ENCODE data around the gene EPC2.
"Not testable (repeated sequence)": the region's sequence is repeated elsewhere in the genome, so short reads cannot be mapped to it uniquely, and the experiment has no call there.

EPC2 gene

DNA sequence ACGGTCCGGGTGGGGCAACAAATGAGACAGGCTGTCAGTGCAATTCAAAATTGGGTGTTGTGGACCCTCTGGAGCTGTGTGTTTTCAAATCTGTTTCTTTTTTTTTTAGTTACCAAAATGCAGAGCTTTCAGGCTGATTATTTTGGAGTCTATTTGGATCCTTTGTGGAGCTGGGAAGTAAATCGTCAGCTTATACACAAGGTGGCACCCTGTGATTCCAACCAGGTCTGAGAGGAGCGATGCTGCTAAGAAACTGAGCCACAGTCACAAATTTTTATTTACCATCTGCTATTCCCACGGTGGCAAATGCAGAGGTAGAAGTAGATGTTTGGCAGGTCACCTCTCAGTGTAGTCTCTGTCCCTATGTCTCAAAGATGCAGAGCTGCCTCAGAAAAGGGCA, 3.8 kb upstream of the EPC2 start:
- DNase-seq (ENCODE audit: low read depth in 2 of 2), result no peak

- no peak for DNase-seq (ENCODE audit: low read depth in 2 of 2)
Measured at GRCh38 chr2:148642112-148642744, 2.3 kb upstream of the EPC2 start.

DNA sequence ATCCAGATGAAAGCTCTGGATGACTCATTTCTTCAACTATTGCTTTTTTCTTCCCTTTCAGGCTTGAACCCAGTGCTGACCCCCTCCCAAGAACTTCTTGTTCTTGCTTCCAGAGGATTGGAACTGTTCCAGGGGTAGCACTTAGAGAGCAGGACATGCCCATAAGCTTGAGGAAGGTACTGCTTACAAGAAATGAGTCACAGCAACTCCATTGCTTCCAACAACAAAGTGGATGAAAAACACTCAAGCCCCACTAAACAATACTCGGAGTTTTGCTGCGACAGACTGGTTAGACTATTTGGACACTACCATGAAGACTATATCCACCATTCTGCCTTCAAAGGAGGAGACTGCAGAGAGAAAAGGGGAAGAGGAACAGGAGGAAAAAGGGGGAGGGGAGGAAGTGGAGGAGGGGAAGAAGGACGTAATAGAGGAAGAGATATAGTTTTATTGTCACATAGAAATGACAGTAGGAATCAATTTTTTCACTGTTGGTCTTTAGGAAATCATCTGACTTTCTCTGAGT, 1.6 kb upstream of the EPC2 start:
- no peak for DNase-seq (ENCODE audit: low read depth in 2 of 2)

GRCh38 chr2:148643421-148643820, 1.1 kb upstream of the EPC2 start:
- no peak for DNase-seq (ENCODE audit: low read depth in 2 of 2)

DNA sequence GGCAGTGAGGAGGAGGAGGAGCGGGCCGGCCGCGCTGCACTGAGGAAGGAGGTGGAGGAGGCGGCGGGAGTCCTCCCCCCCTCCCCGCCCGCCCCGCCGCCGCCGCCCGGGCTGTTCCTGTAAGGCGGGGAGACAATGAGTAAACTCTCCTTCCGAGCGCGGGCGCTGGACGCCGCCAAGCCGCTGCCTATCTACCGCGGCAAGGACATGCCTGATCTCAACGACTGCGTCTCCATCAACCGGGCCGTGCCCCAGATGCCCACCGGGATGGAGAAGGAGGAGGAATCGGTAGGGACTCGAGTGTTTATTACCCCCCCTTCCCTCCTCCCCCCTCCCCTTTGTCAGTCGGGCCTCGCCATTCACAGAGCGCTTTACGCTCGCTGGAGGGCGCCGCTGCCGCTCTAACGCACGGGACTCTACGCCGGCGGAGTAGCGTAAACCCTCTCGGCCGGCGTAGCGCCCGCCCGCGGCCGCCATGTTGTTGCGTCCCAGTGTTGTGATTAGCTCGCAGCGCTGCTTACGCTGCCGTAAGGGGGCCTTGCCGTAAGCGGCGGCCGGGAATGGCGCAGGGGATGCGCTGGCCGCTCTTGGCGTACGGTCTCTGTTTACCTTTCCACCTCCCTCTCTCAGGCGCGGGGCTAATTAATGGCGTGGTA, 460 bp downstream of the EPC2 start:
- peak; percentile 74 to 76 for DNase-seq (ENCODE audit: low read depth in 2 of 2)

DNA sequence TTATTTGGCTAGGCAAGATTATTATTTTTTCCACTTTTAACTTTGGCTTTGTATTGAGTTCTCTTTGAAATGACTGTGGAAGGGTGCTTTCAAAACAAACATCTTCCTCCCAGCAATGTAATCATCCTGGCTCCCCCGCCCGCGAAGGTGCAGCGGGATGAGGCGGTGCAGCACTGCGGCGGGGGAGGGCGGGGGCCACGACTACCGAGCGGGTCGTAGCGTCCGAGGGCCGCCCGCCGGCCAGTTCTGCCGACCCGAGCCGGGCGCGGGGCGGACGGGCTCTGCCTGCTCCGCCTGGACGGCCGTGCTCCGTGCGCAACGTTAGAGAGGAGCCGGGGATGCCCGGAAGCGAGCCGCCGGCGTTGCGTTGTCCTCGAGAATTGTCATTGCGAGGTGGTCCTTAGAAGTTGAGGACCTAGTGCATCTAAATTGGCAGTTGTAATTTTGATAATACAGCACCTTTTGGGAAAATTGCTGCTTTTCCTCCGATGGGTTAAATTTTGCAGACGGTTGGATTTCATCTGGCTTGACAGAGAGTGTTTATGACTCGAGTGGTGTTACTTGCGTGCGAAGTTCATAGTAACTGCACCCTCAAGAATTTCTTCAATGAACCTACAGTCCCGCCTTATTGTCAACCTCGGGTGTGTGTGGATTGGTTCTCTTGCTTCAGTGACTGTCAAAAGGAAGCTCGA, 1.1 kb downstream of the EPC2 start:
- DNase-seq (ENCODE audit: low read depth in 2 of 2), result peak; percentile 47 to 61

DNA sequence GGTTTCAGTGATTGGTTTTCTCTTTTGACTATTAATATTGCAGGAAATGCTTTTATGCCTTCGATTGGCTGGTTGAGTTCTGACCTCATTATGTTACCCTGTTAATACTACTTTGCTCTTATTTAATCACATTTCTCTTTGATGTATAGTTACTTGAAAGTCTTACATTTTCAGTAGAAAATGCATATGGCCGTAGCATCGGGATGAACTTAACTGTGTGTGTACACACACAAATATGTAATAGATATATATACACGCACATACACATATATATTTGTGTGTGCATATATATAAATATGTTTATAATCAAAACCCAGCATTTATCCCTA, 1.6 kb downstream of the EPC2 start:
- no peak for DNase-seq (ENCODE audit: low read depth in 2 of 2)

DNA sequence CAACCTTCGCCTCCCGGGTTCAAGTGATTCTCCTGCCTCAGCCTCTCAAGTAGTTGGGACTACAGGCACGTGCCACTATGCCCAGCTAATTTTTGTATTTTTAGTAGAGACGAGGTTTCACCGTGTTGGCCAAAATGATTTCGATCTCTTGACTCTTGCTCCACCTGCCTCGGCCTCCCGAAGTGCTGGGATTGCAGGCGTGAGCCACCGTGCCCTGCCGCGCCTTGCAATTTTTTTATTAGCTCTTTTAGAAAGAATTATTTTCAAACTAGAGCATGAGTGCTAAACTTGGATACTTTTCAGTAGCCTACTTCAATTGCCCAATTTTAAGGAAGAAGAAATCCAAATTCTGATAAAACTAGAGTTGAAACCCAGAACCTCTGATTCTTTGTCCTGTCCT, 3.2 kb downstream of the EPC2 start:
- not testable (repeated sequence) for DNase-seq (ENCODE audit: low read depth in 2 of 2)

DNA sequence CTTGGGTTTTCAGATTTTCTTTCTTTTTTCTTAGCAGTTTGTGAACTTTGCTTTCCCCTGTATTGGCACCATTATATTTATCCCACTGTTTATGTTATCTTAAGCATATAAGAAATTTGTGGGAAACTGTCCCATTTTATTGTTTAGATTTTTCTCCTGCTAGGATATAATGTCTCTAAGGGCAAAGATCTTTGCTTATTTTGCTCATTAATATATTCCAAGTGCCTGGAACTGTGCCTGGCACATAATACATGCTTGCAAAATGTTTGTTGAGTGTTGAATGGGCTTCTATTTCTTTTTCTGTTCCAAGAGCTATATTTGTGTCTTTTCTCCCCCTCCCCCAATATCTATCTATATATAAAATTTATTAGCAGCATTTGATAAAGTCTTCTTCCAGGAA, 5.4 kb downstream of the EPC2 start:
- no peak for DNase-seq (ENCODE audit: low read depth in 2 of 2)

GRCh38 chr2:148650881-148651280, 6.3 kb downstream of the EPC2 start:
- DNase-seq (ENCODE audit: low read depth in 2 of 2), result no peak

GRCh38 chr2:148651972-148652371, 7.4 kb downstream of the EPC2 start:
- no peak for DNase-seq (ENCODE audit: low read depth in 2 of 2)

GRCh38 chr2:148653437-148653836, 8.9 kb downstream of the EPC2 start:
- DNase-seq (ENCODE audit: low read depth in 2 of 2), result no peak

DNA sequence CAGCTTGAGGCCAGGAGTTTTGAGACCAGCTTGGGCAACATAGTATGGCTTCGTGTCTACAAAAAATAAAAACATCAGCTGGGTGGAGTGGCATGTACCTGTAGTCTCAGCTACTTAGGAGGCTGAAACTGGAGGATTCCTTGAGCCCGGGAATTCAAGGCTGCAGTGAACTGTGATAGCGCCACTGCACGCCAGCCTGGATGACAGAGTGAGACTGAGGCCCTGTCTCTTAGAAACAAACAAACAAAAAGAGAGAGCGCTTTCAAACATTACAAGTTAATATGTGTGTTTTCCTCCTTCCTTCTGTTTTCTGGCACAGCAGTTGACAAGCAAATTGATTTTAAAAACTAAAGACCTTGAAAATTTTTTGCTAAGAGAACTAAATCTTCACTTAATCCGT, 9.9 kb downstream of the EPC2 start:
- no peak for DNase-seq (ENCODE audit: low read depth in 2 of 2)

- DNase-seq (ENCODE audit: low read depth in 2 of 2), result no peak
Measured at GRCh38 chr2:148656516-148656915, 12.0 kb downstream of the EPC2 start.

DNA sequence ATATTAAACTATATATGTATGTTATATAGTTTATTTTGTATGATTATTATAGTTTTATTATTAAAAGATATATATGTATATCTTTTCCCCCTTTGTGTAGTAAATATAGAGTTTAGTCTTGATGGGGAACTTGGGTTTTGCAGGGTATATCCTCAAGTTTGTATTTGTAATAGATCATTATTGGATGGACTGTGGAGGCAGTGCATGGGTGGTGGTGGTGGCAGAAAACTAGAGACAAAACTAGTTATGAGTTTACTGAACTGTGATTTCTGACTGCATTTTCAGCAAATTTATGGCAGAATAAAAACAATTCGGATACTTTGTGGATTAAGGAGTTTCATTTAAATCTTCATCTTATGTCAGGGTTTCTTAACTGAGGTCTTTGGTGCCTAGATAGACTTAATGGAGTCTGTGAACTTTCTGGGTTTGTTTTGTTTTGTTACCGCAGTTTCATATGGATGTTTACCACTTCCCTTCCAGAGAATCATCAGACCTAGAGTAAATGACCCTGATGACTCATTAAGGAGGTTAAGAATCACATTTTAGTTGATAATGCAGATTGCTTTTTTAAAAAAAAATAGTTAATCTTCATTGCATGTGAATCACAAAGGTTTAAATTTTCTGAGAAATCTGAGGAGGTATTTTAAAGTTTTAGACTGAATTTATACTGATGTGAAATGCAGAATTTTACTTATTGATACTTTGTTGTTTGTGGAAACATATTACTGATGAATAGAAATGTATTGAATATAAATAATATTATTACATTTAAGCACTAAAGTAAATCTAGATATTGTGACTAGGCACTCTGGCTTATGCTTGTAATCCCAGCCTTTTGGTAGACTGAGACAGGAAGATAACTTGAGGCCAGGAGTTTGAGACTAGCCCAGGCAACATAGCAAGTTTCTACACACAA, 14.5 kb downstream of the EPC2 start:
- no peak for DNase-seq (ENCODE audit: low read depth in 2 of 2)

DNA sequence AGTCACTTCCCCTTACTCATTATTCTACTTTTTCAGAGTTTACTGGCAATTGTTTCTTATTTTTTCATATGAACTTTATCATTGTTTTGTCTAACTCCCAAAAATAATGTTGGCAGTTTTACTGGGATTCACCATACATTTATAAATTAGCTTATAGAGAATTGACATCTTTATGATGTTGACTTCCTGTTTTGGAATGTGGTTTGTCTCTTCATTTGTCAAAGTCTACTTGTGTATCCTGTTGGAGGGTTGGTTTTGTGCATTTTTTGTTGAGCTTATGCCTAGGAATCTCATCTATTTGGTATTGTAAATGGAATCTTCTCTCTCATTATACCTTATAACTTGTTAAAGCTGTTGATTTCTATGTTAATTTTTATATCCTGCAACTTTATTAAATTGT, 16.4 kb downstream of the EPC2 start:
- DNase-seq (ENCODE audit: low read depth in 2 of 2), result peak in 1 of 2 experiments; percentile 31

GRCh38 chr2:148662332-148662731, 17.8 kb downstream of the EPC2 start:
- not testable (repeated sequence) for DNase-seq (ENCODE audit: low read depth in 2 of 2)

DNA sequence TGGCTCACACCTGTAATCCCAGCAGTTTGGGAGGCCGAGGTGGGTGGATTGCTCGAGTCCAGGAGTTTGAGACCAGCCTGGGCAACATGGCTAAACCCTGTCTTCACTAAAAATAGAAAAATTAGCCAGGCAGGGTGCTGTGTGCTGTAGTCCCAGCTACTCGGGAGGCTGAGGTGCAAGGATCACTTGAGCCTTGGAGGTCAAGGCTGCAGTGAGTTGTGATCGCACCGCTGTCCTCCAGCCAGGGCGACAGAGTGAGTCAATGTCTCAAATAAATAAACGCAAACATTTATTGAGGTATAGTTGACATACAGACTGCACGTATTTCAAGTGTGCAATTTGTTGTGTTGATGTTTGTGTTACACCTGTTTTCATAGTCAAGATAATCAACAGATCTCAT, 19.7 kb downstream of the EPC2 start:
- DNase-seq (ENCODE audit: low read depth in 2 of 2), result no peak

- DNase-seq (ENCODE audit: low read depth in 2 of 2), result no peak
Measured at GRCh38 chr2:148666555-148666954, 22.0 kb downstream of the EPC2 start.

GRCh38 chr2:148667113-148667836, 22.7 kb downstream of the EPC2 start:
- no peak for DNase-seq (ENCODE audit: low read depth in 2 of 2)

DNA sequence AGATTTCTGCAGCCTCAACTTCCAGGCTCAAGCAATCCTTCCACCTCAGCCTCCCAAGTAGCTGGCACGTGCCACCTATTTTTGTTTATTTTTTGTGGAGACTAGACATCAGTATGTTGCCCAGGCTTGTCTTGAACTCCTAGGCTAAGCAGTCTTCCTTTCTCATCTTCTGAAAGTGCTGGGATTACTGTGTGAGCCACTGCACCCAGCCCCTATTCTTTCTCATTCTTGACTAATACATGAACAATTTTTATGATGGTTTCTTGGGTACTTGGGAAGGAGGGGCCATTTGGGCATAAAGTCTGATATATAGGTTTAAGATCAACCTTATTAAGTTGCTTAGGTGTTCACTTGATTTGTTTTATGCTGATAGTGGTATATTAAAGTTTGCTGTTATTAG, 26.2 kb downstream of the EPC2 start:
- DNase-seq (ENCODE audit: low read depth in 2 of 2), result no peak

Data from fibroblast of skin of left biceps (primary cell).